Measurements from ENCODE around the gene COL27A1. TPM values are rescaled to one million over a fixed set of nuclear protein-coding genes. Genes with fewer than 3 reads are reported as not detected.

Gene COL27A1
- total and polyA plus RNA-seq, 8 donors: 15.8 to 180 (median 147) TPM

DNA sequence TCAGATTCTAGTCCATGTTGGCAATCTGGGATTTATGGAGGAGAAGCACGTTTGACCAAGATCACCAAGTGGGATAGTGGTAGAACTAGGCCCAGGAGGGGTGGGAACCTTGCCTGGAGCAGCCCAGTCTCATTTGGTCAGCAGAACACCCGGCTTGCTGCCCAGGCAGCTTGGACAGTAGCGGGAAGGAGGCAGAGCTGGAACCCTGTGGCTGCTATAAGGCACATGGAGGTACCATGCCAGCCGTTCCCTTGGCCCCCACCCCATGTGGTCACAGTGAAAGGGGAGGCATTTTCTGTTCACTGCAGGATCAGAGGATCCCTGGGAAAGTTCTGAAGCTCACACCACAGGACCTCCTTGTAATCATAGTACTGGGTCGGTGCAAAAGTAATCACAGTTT, 92.2 kb downstream of the COL27A1 start:
- H3K4me3 ChIP-seq: no peak overlapping the region
- no peaks in the 10 kb centered on the region for H3K27me3 ChIP-seq
- no peak overlapping the region for H3K27ac ChIP-seq
- peak in 1 of 4 donors; percentile 34 for DNase-seq
- TF ChIP-seq, protein P1, sequence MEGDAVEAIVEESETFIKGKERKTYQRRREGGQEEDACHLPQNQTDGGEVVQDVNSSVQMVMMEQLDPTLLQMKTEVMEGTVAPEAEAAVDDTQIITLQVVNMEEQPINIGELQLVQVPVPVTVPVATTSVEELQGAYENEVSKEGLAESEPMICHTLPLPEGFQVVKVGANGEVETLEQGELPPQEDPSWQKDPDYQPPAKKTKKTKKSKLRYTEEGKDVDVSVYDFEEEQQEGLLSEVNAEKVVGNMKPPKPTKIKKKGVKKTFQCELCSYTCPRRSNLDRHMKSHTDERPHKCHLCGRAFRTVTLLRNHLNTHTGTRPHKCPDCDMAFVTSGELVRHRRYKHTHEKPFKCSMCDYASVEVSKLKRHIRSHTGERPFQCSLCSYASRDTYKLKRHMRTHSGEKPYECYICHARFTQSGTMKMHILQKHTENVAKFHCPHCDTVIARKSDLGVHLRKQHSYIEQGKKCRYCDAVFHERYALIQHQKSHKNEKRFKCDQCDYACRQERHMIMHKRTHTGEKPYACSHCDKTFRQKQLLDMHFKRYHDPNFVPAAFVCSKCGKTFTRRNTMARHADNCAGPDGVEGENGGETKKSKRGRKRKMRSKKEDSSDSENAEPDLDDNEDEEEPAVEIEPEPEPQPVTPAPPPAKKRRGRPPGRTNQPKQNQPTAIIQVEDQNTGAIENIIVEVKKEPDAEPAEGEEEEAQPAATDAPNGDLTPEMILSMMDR (IDR thresholded peaks at IDR 0.05): no peak
- no peaks in the 10 kb centered on the region for H3K9me3 ChIP-seq
- no peak for ATAC-seq
- intact Hi-C loops (cut with DNase I): no loop called here
- peaks cover 6 to 9% of the 10 kb centered on the region in 2 donors for H3K4me1 ChIP-seq
- no peaks in the 10 kb centered on the region for H3K36me3 ChIP-seq

DNA sequence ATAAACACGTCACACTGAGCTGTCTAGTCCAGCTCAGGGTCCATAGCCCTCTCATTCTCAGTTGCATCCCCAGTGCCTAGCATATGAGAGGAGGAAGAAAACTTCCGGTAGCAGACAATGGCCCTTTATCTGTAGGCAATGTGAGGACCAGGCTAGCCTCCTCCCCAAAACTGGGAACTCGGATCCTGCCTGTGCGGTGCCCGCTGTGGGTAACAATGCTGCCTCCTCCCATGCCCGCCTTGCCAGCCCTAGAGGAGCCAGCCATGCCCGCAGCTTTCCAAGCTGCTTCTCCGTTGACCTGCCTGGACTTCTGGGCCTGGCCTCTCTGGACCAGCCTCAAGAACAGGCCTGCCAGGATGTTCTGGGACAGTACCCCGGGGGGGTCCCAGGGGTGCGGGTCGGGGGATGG, 93.0 kb downstream of the COL27A1 start:
- ATAC-seq (no peak), DNase-seq (peak in 1 of 4 donors; percentile 55)
- Histone ChIP-seq H3K9me3 (no peaks in the 10 kb centered on the region), H3K4me3 (no peak overlapping the region), H3K27ac (no peak overlapping the region), H3K27me3 (no peaks in the 10 kb centered on the region), H3K36me3 (no peaks in the 10 kb centered on the region), H3K4me1 (peaks cover 6 to 9% of the 10 kb centered on the region in 2 donors)
- intact Hi-C loops (cut with DNase I): no loop called here
- TF ChIP-seq, protein P1 (IDR thresholded peaks at IDR 0.05): no peak

DNA sequence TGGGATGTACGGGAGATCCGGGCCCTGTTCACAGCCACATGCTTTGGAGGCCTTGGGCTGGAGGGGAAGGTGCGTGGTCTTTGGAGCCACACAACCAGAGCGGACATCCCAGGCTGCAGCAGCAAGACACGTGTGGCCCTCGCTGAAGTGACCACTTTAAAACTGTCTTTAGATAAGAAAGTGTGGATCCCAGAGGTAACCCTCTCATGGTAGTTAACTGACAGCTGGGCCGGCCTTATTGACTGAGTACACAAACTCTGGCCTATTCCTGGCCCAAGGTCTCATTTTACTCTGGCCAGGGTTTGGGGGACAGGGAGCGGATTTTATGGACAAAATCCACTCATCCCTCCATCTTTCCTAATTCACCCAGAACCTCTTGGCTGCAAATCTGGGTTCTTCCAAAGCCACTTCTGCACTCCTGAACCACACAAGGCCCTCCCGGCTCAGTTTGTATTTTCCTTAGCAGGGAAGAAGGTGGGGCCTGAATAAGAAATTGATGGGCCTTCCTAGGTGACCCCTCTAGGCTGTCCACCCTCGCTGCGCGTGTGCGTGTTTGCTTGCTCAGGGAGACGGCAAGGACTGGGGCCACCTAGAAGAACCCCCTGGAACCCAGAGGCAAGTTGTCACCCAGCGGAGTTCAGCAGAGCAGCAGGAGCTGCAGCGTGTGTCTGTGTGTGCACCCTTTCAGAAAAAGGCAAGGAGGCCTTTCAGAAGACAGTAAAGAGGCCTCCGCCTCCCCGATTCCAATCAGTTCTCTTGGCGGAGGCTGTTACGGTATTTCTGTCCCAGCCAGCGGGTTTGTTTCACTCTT, 94.3 kb downstream of the COL27A1 start:
- DNase-seq (no peak), ATAC-seq (peak; percentile 39)
- intact Hi-C loops (cut with DNase I): no loop called here
- Histone ChIP-seq H3K27ac (no peak overlapping the region), H3K27me3 (no peaks in the 10 kb centered on the region), H3K4me3 (no peak overlapping the region), H3K9me3 (no peaks in the 10 kb centered on the region), H3K4me1 (peaks cover 6 to 9% of the 10 kb centered on the region in 2 donors), H3K36me3 (no peaks in the 10 kb centered on the region)
- TF ChIP-seq, protein P1 (IDR thresholded peaks at IDR 0.05): no peak

DNA sequence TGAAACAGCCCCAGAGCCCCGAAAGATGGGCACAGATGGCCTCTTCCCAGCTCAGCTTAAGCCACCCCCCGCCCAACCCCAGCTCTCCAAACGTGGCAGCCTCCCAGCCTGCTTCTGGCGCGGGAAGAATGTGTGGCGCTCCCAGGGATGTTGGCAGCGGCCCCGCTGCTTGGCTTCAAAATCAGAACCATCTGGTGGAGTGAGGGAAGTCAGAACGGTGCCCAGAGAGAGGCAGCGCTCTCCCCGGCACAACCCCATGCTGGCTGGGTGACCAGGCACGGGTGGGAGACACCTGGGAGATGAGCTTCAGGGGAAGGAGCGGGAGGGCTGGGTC, 94.9 kb downstream of the COL27A1 start:
- intact Hi-C loops (cut with DNase I): no loop called here
- no peaks in the 10 kb centered on the region for H3K36me3 ChIP-seq
- DNase-seq (peak; percentile 73 to 88 (median 79)), ATAC-seq (peak; percentile 93)
- TF ChIP-seq, protein P1 (IDR thresholded peaks at IDR 0.05): no peak
- peaks cover 6 to 9% of the 10 kb centered on the region in 2 donors for H3K4me1 ChIP-seq
- no peak overlapping the region for H3K27ac ChIP-seq
- no peak overlapping the region for H3K4me3 ChIP-seq
- no peaks in the 10 kb centered on the region for H3K9me3 ChIP-seq
- H3K27me3 ChIP-seq: no peaks in the 10 kb centered on the region

DNA sequence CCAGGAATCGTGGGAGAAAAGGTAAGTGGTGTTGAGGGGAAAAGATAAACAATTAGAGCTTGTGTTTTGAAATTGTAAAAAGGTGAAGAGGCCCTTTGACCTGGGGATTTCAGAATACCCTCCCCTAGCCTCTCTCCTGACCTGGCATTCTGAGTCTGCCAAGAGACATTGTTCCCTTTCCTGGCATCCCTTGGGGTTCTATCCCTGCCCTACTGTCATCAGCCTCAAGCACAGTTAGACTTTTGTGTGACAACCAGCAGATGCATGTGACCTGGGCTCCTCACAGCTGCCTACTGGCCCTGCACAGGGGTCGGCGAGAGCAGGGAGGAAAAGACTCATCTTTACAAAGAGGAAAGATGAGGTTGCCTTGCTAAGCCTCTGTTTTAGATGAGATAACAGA, 95.3 kb downstream of the COL27A1 start:
- TF ChIP-seq, protein P1 (IDR thresholded peaks at IDR 0.05): no peak
- H3K27ac ChIP-seq: no peak overlapping the region
- H3K36me3 ChIP-seq: no peaks in the 10 kb centered on the region
- no peak overlapping the region for H3K4me3 ChIP-seq
- DNase-seq: no peak
- peaks cover 6 to 9% of the 10 kb centered on the region in 2 donors for H3K4me1 ChIP-seq
- no peaks in the 10 kb centered on the region for H3K27me3 ChIP-seq
- intact Hi-C loops (cut with DNase I): no loop called here
- no peaks in the 10 kb centered on the region for H3K9me3 ChIP-seq
- ATAC-seq: no peak
